Activated T-helper 2 cell treated with anti-CD3 and anti-CD28 coated beads, Interferon-gamma antibody, Interleukin-2, Interleukin-4, amounts not matched to agents 10 μg/mL and 5 μg/mL and 100 μg/mL, durations not matched to agents 14 hours and 24 hours and 36 hours (primary cell): ENCODE results near the gene RGS8. TPM values are rescaled to one million over a fixed set of nuclear protein-coding genes. Genes with fewer than 3 reads are reported as not detected.
"Not testable (repeated sequence)": the region's sequence is repeated elsewhere in the genome, so short reads cannot be mapped to it uniquely, and the experiment has no call there.

ENCODE experiments used
- DNase-seq: peaks from one replicate; pipeline ENCODE4 v3.0.0; 2021; ENCODE audit warnings: low spot score
- H3K27ac Mint-ChIP-seq: one replicate; pipeline ENCODE4 v1.8.0; 2021; ENCODE audit warnings: mixed read lengths
- H3K27me3 Mint-ChIP-seq: one replicate; pipeline ENCODE4 v1.8.0; 2021; ENCODE audit warnings: low read depth, mixed read lengths
- H3K36me3 Mint-ChIP-seq: one replicate; pipeline ENCODE4 v1.8.0; 2021; ENCODE audit warnings: low read depth, mixed read lengths
- H3K4me1 Mint-ChIP-seq: one replicate; pipeline ENCODE4 v1.8.0; 2021; ENCODE audit warnings: low read depth, mixed read lengths
- H3K4me3 Mint-ChIP-seq: one replicate; pipeline ENCODE4 v1.8.0; 2021; ENCODE audit warnings: low read depth, mild to moderate bottlenecking, moderate library complexity, mixed read lengths
- H3K9me3 Mint-ChIP-seq: one replicate; pipeline ENCODE4 v1.8.0; 2021; ENCODE audit warnings: mixed read lengths
- intact Hi-C: fragments of 100-400 bp; cut with micrococcal nuclease; formaldehyde crosslinking; loops from one replicate; pipeline ENCODE4 v1.15.1; 2023
- total RNA-seq: library from RNA; stranded (reverse); gene quantifications from 2 replicates; pipeline ENCODE4 v1.2.3, GENCODE V29; 2022

Gene RGS8
- total RNA-seq, 1 donor from 2014 or later, result not detected

- intact Hi-C loops, result no loop called here
- Mint-ChIP-seq H3K4me1 (peaks cover 4% of the 10 kb centered on the region), H3K27ac (no peak overlapping the region), H3K36me3 (no peaks in the 10 kb centered on the region), H3K9me3 (no peaks in the 10 kb centered on the region), H3K4me3 (no peak overlapping the region), H3K27me3 (peaks cover 30% of the 10 kb centered on the region)
- no peak for DNase-seq
Measured at GRCh38 chr1:182698971-182699370, 14.6 kb upstream of the RGS8 start.

- H3K9me3 Mint-ChIP-seq, intact Hi-C loops, H3K4me1 Mint-ChIP-seq, H3K4me3 Mint-ChIP-seq, H3K36me3 Mint-ChIP-seq, H3K27ac Mint-ChIP-seq, DNase-seq: not testable (repeated sequence)
- H3K27me3 Mint-ChIP-seq, result peaks cover 15% of the 10 kb centered on the region
Measured at GRCh38 chr1:182693139-182693538, 8.8 kb upstream of the RGS8 start.

- H3K27me3 Mint-ChIP-seq, result peaks cover 13% of the 10 kb centered on the region
- no peak overlapping the region for H3K27ac Mint-ChIP-seq
- H3K4me3 Mint-ChIP-seq, result no peak overlapping the region
- DNase-seq, result no peak
- intact Hi-C loops, result no loop called here
- peaks cover 7% of the 10 kb centered on the region for H3K9me3 Mint-ChIP-seq
- peaks cover 3% of the 10 kb centered on the region for H3K36me3 Mint-ChIP-seq
- peaks cover 3% of the 10 kb centered on the region for H3K4me1 Mint-ChIP-seq
Measured at GRCh38 chr1:182690886-182691443, 6.6 kb upstream of the RGS8 start.

- Mint-ChIP-seq H3K4me3 (no peak overlapping the region), H3K4me1 (peaks cover 3% of the 10 kb centered on the region), H3K27me3 (peaks cover 13% of the 10 kb centered on the region), H3K27ac (no peak overlapping the region), H3K9me3 (peaks cover 7% of the 10 kb centered on the region), H3K36me3 (peaks cover under 1% of the 10 kb centered on the region)
- no peak for DNase-seq
- intact Hi-C loops, result no loop called here
Measured at GRCh38 chr1:182688436-182689205, 4.2 kb upstream of the RGS8 start.

- no peaks in the 10 kb centered on the region for H3K9me3 Mint-ChIP-seq
- H3K4me1 Mint-ChIP-seq, result peaks cover 3% of the 10 kb centered on the region
- H3K4me3 Mint-ChIP-seq, result no peak overlapping the region
- peaks cover 23% of the 10 kb centered on the region for H3K27me3 Mint-ChIP-seq
- H3K27ac Mint-ChIP-seq, result no peak overlapping the region
- intact Hi-C loops, result no loop called here
- no peaks in the 10 kb centered on the region for H3K36me3 Mint-ChIP-seq
- no peak for DNase-seq
Measured at GRCh38 chr1:182687361-182687760, 3.0 kb upstream of the RGS8 start.

GRCh38 chr1:182686446-182686845 lies 2.1 kb upstream of the RGS8 start:
- no peak for DNase-seq
- peaks cover 25% of the 10 kb centered on the region for H3K27me3 Mint-ChIP-seq
- intact Hi-C loops, result no loop called here
- no peaks in the 10 kb centered on the region for H3K36me3 Mint-ChIP-seq
- H3K27ac Mint-ChIP-seq, result no peak overlapping the region
- H3K4me3 Mint-ChIP-seq, result no peak overlapping the region
- H3K4me1 Mint-ChIP-seq, result peaks cover 3% of the 10 kb centered on the region
- H3K9me3 Mint-ChIP-seq, result no peaks in the 10 kb centered on the region

- H3K9me3 Mint-ChIP-seq, result no peaks in the 10 kb centered on the region
- intact Hi-C loops, result no loop called here
- H3K36me3 Mint-ChIP-seq, result no peaks in the 10 kb centered on the region
- no peak overlapping the region for H3K27ac Mint-ChIP-seq
- peaks cover 20% of the 10 kb centered on the region for H3K27me3 Mint-ChIP-seq
- peaks cover 9% of the 10 kb centered on the region for H3K4me1 Mint-ChIP-seq
- no peak for DNase-seq
- no peak overlapping the region for H3K4me3 Mint-ChIP-seq
Measured at GRCh38 chr1:182685215-182685614, 828 bp upstream of the RGS8 start.

GRCh38 chr1:182682898-182683501 lies 1.4 kb downstream of the RGS8 start:
- Mint-ChIP-seq H3K27me3 (peaks cover 22% of the 10 kb centered on the region), H3K4me3 (no peak overlapping the region), H3K36me3 (no peaks in the 10 kb centered on the region), H3K9me3 (no peaks in the 10 kb centered on the region), H3K27ac (no peak overlapping the region), H3K4me1 (peaks cover 6% of the 10 kb centered on the region)
- intact Hi-C loops, result loop anchor here (5.0 kb wide), 1 partner anchor 34 kb away; no protein-coding TSS in a partner anchor
- no peak for DNase-seq

- H3K4me3 Mint-ChIP-seq, result no peak overlapping the region
Measured at GRCh38 chr1:182682406-182682805, 2.0 kb downstream of the RGS8 start.

GRCh38 chr1:182681568-182681912 lies 2.8 kb downstream of the RGS8 start:
- H3K27ac Mint-ChIP-seq, result no peak overlapping the region
- H3K4me3 Mint-ChIP-seq, result no peak overlapping the region
- H3K9me3 Mint-ChIP-seq, result no peaks in the 10 kb centered on the region
- no peaks in the 10 kb centered on the region for H3K36me3 Mint-ChIP-seq
- H3K27me3 Mint-ChIP-seq, result peaks cover 17% of the 10 kb centered on the region
- no peak for DNase-seq
- intact Hi-C loops, result loop anchor here (5.0 kb wide), 1 partner anchor 36 kb away; no protein-coding TSS in a partner anchor
- H3K4me1 Mint-ChIP-seq, result peaks cover 7% of the 10 kb centered on the region

More at GRCh38 chr1:182682406-182682805, 2.0 kb downstream of the RGS8 start:
- Mint-ChIP-seq H3K4me1 (peaks cover 7% of the 10 kb centered on the region), H3K36me3 (no peaks in the 10 kb centered on the region), H3K9me3 (no peaks in the 10 kb centered on the region), H3K27ac (no peak overlapping the region), H3K27me3 (peaks cover 19% of the 10 kb centered on the region)
- intact Hi-C loops, result loop anchor here (5.0 kb wide), 1 partner anchor 35 kb away; no protein-coding TSS in a partner anchor
- DNase-seq, result no peak

- Mint-ChIP-seq H3K27ac (no peak overlapping the region), H3K4me1 (peaks cover 7% of the 10 kb centered on the region), H3K4me3 (no peak overlapping the region), H3K9me3 (no peaks in the 10 kb centered on the region), H3K27me3 (peaks cover 17% of the 10 kb centered on the region), H3K36me3 (no peaks in the 10 kb centered on the region)
- intact Hi-C loops, result loop anchor here (5.0 kb wide), 1 partner anchor 36 kb away; no protein-coding TSS in a partner anchor
- DNase-seq, result no peak
Measured at GRCh38 chr1:182680901-182681567, 3.4 kb downstream of the RGS8 start.

GRCh38 chr1:182680408-182680807 lies 4.0 kb downstream of the RGS8 start:
- Mint-ChIP-seq H3K27me3 (peaks cover 18% of the 10 kb centered on the region), H3K36me3 (no peaks in the 10 kb centered on the region), H3K4me3 (no peak overlapping the region), H3K9me3 (no peaks in the 10 kb centered on the region), H3K27ac (no peak overlapping the region), H3K4me1 (peaks cover 7% of the 10 kb centered on the region)
- intact Hi-C loops, result loop anchor here (5.0 kb wide), 1 partner anchor 37 kb away; no protein-coding TSS in a partner anchor
- DNase-seq, result no peak
